ENCODE results near the gene PLEKHA5. TPM values are rescaled to one million over a fixed set of nuclear protein-coding genes. Genes with fewer than 3 reads are reported as not detected.

The PLEKHA5 gene
- total and polyA plus RNA-seq, 7 donors: 0.52 to 3.3 (median 0.80) TPM

DNA sequence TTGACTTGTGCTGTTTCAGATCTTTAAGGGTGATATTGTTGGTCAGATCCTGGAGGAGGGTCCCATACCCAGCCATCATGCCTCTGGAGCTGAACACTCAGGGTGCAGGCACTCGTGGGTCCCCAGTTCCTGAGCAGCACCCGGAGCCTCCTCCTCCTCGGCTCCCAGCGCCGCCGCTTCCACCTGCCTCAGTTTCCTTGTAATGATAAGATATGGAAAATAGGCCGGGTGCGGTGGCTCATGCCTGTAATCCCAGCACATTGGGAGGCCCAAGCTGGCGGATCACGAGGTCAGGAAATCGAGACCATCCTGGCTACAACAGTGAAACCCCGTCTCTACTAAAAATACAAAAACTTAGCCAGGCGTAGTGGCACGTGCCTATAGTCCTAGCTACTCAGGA lies 289.6 kb downstream of the PLEKHA5 start:
- Histone ChIP-seq H3K9me3 (no peaks in the 10 kb centered on the region), H3K36me3 (ENCODE audit: insufficient read depth in 1 of 2, low read depth in 1 of 2) (no peaks in the 10 kb centered on the region), H3K4me1 (no peaks in the 10 kb centered on the region), H3K27me3 (ENCODE audit: insufficient read depth in 3 of 3, low read length in 2 of 3) (no peaks in the 10 kb centered on the region), H3K4me3 (no peak overlapping the region), H3K27ac (no peak overlapping the region)
- DNase-seq: no peak
- no peak for ATAC-seq
- WGBS, 3 donors: 94 to 97% (median 95%) methylated on average over 14 of the region's 14 CpGs
- TF ChIP-seq, protein P1, sequence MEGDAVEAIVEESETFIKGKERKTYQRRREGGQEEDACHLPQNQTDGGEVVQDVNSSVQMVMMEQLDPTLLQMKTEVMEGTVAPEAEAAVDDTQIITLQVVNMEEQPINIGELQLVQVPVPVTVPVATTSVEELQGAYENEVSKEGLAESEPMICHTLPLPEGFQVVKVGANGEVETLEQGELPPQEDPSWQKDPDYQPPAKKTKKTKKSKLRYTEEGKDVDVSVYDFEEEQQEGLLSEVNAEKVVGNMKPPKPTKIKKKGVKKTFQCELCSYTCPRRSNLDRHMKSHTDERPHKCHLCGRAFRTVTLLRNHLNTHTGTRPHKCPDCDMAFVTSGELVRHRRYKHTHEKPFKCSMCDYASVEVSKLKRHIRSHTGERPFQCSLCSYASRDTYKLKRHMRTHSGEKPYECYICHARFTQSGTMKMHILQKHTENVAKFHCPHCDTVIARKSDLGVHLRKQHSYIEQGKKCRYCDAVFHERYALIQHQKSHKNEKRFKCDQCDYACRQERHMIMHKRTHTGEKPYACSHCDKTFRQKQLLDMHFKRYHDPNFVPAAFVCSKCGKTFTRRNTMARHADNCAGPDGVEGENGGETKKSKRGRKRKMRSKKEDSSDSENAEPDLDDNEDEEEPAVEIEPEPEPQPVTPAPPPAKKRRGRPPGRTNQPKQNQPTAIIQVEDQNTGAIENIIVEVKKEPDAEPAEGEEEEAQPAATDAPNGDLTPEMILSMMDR (IDR thresholded peaks at IDR 0.05): no peak
- intact Hi-C loops (cut with DNase I): no loop called here

- TF ChIP-seq, protein P1 (IDR thresholded peaks at IDR 0.05): no peak
- Histone ChIP-seq H3K9me3 (no peaks in the 10 kb centered on the region), H3K27ac (no peak overlapping the region), H3K36me3 (ENCODE audit: insufficient read depth in 1 of 2, low read depth in 1 of 2) (no peaks in the 10 kb centered on the region), H3K27me3 (ENCODE audit: insufficient read depth in 3 of 3, low read length in 2 of 3) (no peaks in the 10 kb centered on the region), H3K4me1 (no peaks in the 10 kb centered on the region), H3K4me3 (no peak overlapping the region)
- intact Hi-C loops (cut with DNase I): no loop called here
- ATAC-seq (no peak), DNase-seq (no peak)
- WGBS, 3 donors: 79 to 87% (median 87%) methylated on average over 6 of the region's 6 CpGs
These were observed 292.2 kb downstream of the PLEKHA5 start for GRCh38 chr12:19421503-19422282.

- WGBS, 3 donors: 90 to 93% (median 92%) methylated on average over 12 of the region's 12 CpGs
- no peaks in the 10 kb centered on the region for H3K4me1 ChIP-seq
- no peak for DNase-seq
- ATAC-seq: no peak
- no peaks in the 10 kb centered on the region for H3K9me3 ChIP-seq
- TF ChIP-seq, protein P1 (IDR thresholded peaks at IDR 0.05): no peak
- H3K36me3 ChIP-seq (ENCODE audit: insufficient read depth in 1 of 2, low read depth in 1 of 2): no peaks in the 10 kb centered on the region
- H3K4me3 ChIP-seq: no peak overlapping the region
- H3K27me3 ChIP-seq (ENCODE audit: insufficient read depth in 3 of 3, low read length in 2 of 3): no peaks in the 10 kb centered on the region
- no peak overlapping the region for H3K27ac ChIP-seq
- intact Hi-C loops (cut with DNase I): no loop called here
These were observed 293.8 kb downstream of the PLEKHA5 start for GRCh38 chr12:19423166-19423930.
